Stimulated activated effector memory CD8-positive, alpha-beta T cell treated with anti-CD3 and anti-CD28 coated beads, Interleukin-12 subunit alpha, Interleukin-12 subunit beta, amount 100 ng/mL, for 72 hours (primary cell): ENCODE results near the gene MTMR10.

ENCODE experiments used
- ATAC-seq: fragments of 150-1000 bp; cut with Tn5 transposase; 2 replicates; pipeline ENCODE4 v1.10.0; 2021
- DNase-seq, 2 donors: peaks; one replicate each; pipeline ENCODE4 v3.0.0; 2021 to 2022; ENCODE audit warnings: low spot score in 2 of 2
- H3K27ac Mint-ChIP-seq: one replicate; pipeline ENCODE4 v1.8.0; 2022; ENCODE audit warnings: mild to moderate bottlenecking, mixed read lengths
- H3K36me3 Mint-ChIP-seq: one replicate; pipeline ENCODE4 v1.8.0; 2022; ENCODE audit warnings: mild to moderate bottlenecking, mixed read lengths
- H3K4me1 Mint-ChIP-seq: one replicate; pipeline ENCODE4 v1.8.0; 2022; ENCODE audit warnings: mixed read lengths
- H3K4me3 Mint-ChIP-seq: one replicate; pipeline ENCODE4 v1.8.0; 2022; ENCODE audit warnings: mild to moderate bottlenecking, mixed read lengths
- H3K9me3 Mint-ChIP-seq: one replicate; pipeline ENCODE4 v1.8.0; 2022; ENCODE audit warnings: mixed read lengths

The MTMR10 gene

GRCh38 chr15:31021067-31021665 lies 29.7 kb upstream of the MTMR10 start:
- no peak for DNase-seq
- ATAC-seq = no peak
- no peak overlapping the region for H3K27ac Mint-ChIP-seq
- peaks cover 6% of the 10 kb centered on the region for H3K4me1 Mint-ChIP-seq
- no peaks in the 10 kb centered on the region for H3K9me3 Mint-ChIP-seq
- H3K4me3 Mint-ChIP-seq = no peak overlapping the region
- no peaks in the 10 kb centered on the region for H3K36me3 Mint-ChIP-seq

GRCh38 chr15:31020542-31020941 lies 29.1 kb upstream of the MTMR10 start:
- no peaks in the 10 kb centered on the region for H3K9me3 Mint-ChIP-seq
- no peak overlapping the region for H3K4me3 Mint-ChIP-seq
- no peak overlapping the region for H3K27ac Mint-ChIP-seq
- H3K4me1 Mint-ChIP-seq = peaks cover 6% of the 10 kb centered on the region
- DNase-seq (no peak), ATAC-seq (no peak)
- no peaks in the 10 kb centered on the region for H3K36me3 Mint-ChIP-seq

- no peaks in the 10 kb centered on the region for H3K36me3 Mint-ChIP-seq
- DNase-seq (no peak), ATAC-seq (no peak)
- no peak overlapping the region for H3K4me3 Mint-ChIP-seq
- H3K9me3 Mint-ChIP-seq = no peaks in the 10 kb centered on the region
- H3K27ac Mint-ChIP-seq = no peak overlapping the region
- H3K4me1 Mint-ChIP-seq = peaks cover 6% of the 10 kb centered on the region
Measured at GRCh38 chr15:31019986-31020385, 28.6 kb upstream of the MTMR10 start.

- DNase-seq (no peak), ATAC-seq (no peak)
- H3K4me1 Mint-ChIP-seq = no peaks in the 10 kb centered on the region
- no peak overlapping the region for H3K27ac Mint-ChIP-seq
- no peaks in the 10 kb centered on the region for H3K36me3 Mint-ChIP-seq
- no peak overlapping the region for H3K4me3 Mint-ChIP-seq
- H3K9me3 Mint-ChIP-seq = peaks cover 12% of the 10 kb centered on the region
Measured at GRCh38 chr15:31017311-31017710, 25.9 kb upstream of the MTMR10 start.

GRCh38 chr15:31016446-31016915 lies 25.1 kb upstream of the MTMR10 start:
- no peak overlapping the region for H3K4me3 Mint-ChIP-seq
- no peak overlapping the region for H3K27ac Mint-ChIP-seq
- DNase-seq (no peak), ATAC-seq (no peak)
- H3K9me3 Mint-ChIP-seq = peaks cover 17% of the 10 kb centered on the region
- H3K36me3 Mint-ChIP-seq = no peaks in the 10 kb centered on the region
- H3K4me1 Mint-ChIP-seq = no peaks in the 10 kb centered on the region

- ATAC-seq = no peak
- no peaks in the 10 kb centered on the region for H3K36me3 Mint-ChIP-seq
Measured at GRCh38 chr15:31014608-31014925, 23.1 kb upstream of the MTMR10 start.

GRCh38 chr15:31013863-31014607 lies 22.6 kb upstream of the MTMR10 start:
- H3K27ac Mint-ChIP-seq = no peak overlapping the region
- no peak overlapping the region for H3K4me3 Mint-ChIP-seq

More at GRCh38 chr15:31014608-31014925, 23.1 kb upstream of the MTMR10 start:
- Mint-ChIP-seq H3K4me3 (no peak overlapping the region), H3K27ac (no peak overlapping the region), H3K9me3 (peaks cover 17% of the 10 kb centered on the region), H3K4me1 (peaks cover under 1% of the 10 kb centered on the region)
- DNase-seq = no peak

GRCh38 chr15:31012455-31012854 lies 21.0 kb upstream of the MTMR10 start:
- Mint-ChIP-seq H3K9me3 (peaks cover 17% of the 10 kb centered on the region), H3K4me1 (peaks cover 11% of the 10 kb centered on the region), H3K36me3 (no peaks in the 10 kb centered on the region), H3K27ac (no peak overlapping the region), H3K4me3 (no peak overlapping the region)
- DNase-seq (no peak), ATAC-seq (no peak)

More at GRCh38 chr15:31013863-31014607, 22.6 kb upstream of the MTMR10 start:
- ATAC-seq = no peak
- peaks cover 6% of the 10 kb centered on the region for H3K4me1 Mint-ChIP-seq
- H3K36me3 Mint-ChIP-seq = no peaks in the 10 kb centered on the region
- peaks cover 17% of the 10 kb centered on the region for H3K9me3 Mint-ChIP-seq
- DNase-seq = no peak

- no peak overlapping the region for H3K4me3 Mint-ChIP-seq
Measured at GRCh38 chr15:31010036-31010435, 18.6 kb upstream of the MTMR10 start.

GRCh38 chr15:31005660-31006059 lies 14.2 kb upstream of the MTMR10 start:
- Mint-ChIP-seq H3K4me1 (peaks cover 27% of the 10 kb centered on the region), H3K27ac (no peak overlapping the region), H3K36me3 (no peaks in the 10 kb centered on the region), H3K4me3 (no peak overlapping the region), H3K9me3 (no peaks in the 10 kb centered on the region)
- ATAC-seq = peak; percentile 38
- no peak for DNase-seq

More at GRCh38 chr15:31010036-31010435, 18.6 kb upstream of the MTMR10 start:
- H3K27ac Mint-ChIP-seq = no peak overlapping the region
- DNase-seq = no peak
- H3K4me1 Mint-ChIP-seq = peaks cover 18% of the 10 kb centered on the region
- no peak for ATAC-seq
- H3K36me3 Mint-ChIP-seq = no peaks in the 10 kb centered on the region
- peaks cover 17% of the 10 kb centered on the region for H3K9me3 Mint-ChIP-seq

- DNase-seq = peak in 1 of 2 donors; percentile 54
- Mint-ChIP-seq H3K4me3 (peak overlapping the region; percentile 37), H3K36me3 (no peaks in the 10 kb centered on the region), H3K9me3 (no peaks in the 10 kb centered on the region), H3K4me1 (peaks cover 23% of the 10 kb centered on the region), H3K27ac (peak overlapping the region; percentile 4)
- peak; percentile 92 for ATAC-seq
Measured at GRCh38 chr15:31004220-31004733, 12.8 kb upstream of the MTMR10 start.

GRCh38 chr15:31001702-31002101 lies 10.3 kb upstream of the MTMR10 start:
- no peak for DNase-seq
- H3K27ac Mint-ChIP-seq = no peak overlapping the region
- H3K36me3 Mint-ChIP-seq = no peaks in the 10 kb centered on the region
- H3K9me3 Mint-ChIP-seq = no peaks in the 10 kb centered on the region
- peaks cover 16% of the 10 kb centered on the region for H3K4me1 Mint-ChIP-seq
- no peak for ATAC-seq
- no peak overlapping the region for H3K4me3 Mint-ChIP-seq

GRCh38 chr15:30999729-31000128 lies 8.3 kb upstream of the MTMR10 start:
- H3K27ac Mint-ChIP-seq = no peak overlapping the region
- no peaks in the 10 kb centered on the region for H3K36me3 Mint-ChIP-seq
- DNase-seq (no peak), ATAC-seq (no peak)
- H3K4me1 Mint-ChIP-seq = peaks cover 8% of the 10 kb centered on the region
- H3K9me3 Mint-ChIP-seq = no peaks in the 10 kb centered on the region
- H3K4me3 Mint-ChIP-seq = no peak overlapping the region

- no peaks in the 10 kb centered on the region for H3K9me3 Mint-ChIP-seq
- H3K4me1 Mint-ChIP-seq = peaks cover under 1% of the 10 kb centered on the region
- H3K4me3 Mint-ChIP-seq = no peak overlapping the region
- no peaks in the 10 kb centered on the region for H3K36me3 Mint-ChIP-seq
- DNase-seq (no peak), ATAC-seq (no peak)
- H3K27ac Mint-ChIP-seq = no peak overlapping the region
Measured at GRCh38 chr15:30997270-30997669, 5.8 kb upstream of the MTMR10 start.

GRCh38 chr15:30992249-30992864 lies 929 bp upstream of the MTMR10 start:
- Mint-ChIP-seq H3K4me3 (peak overlapping the region; percentile 93), H3K9me3 (no peaks in the 10 kb centered on the region), H3K27ac (peak overlapping the region; percentile 15), H3K4me1 (peaks cover 28% of the 10 kb centered on the region), H3K36me3 (peaks cover 16% of the 10 kb centered on the region)
- ATAC-seq = no peak
- DNase-seq = no peak
